Muscle of leg (tissue), 9 donors: Measurements from ENCODE around the gene CHRNA7. TPM values are rescaled to one million over a fixed set of nuclear protein-coding genes. Genes with fewer than 3 reads are reported as not detected.

Source experiments
- polyA plus RNA-seq, 8 donors: library from polyadenylated mRNA; unstranded; fragments of 120-200 nt; gene quantifications; one replicate each; pipeline versions ENCODE4 v1.2.1 to v1.2.3, GENCODE V29; 2013; ENCODE audit warnings: inconsistent platforms in 1 of 8, low replicate concordance in 1 of 8; ENCODE audit not compliant: insufficient read length in 8 of 8, insufficient read depth in 1 of 8
- total RNA-seq: library from RNA; stranded (reverse); fragments of 120-200 nt; gene quantifications from one replicate; pipeline ENCODE4 v1.2.4, GENCODE V29; 2013

Gene CHRNA7
- total and polyA plus RNA-seq, 9 donors = 0.84 to 4.1 (median 1.9) TPM

Other genes with a start within 250 kb of the CHRNA7 start
- 0.27 TPM for gene OTUD7A, start 159.8 kb upstream of the CHRNA7 start, total RNA-seq
- 1 to 10 TPM in 1 of 8 donors, under 1 TPM in 7; 0.22 to 1.1 (median 0.26) TPM for gene OTUD7A, start 159.8 kb upstream of the CHRNA7 start, polyA plus RNA-seq